Ammon's horn (tissue), 1 donor: ENCODE results near the gene TXNL4A.
"Not testable (repeated sequence)": the region's sequence is repeated elsewhere in the genome, so short reads cannot be mapped to it uniquely, and the experiment has no call there.

Experiments used
- DNase-seq: peaks from one replicate; pipeline ENCODE4 v3.0.0-alpha.2; 2016; ENCODE audit warnings: low spot score

Gene TXNL4A, protein sequence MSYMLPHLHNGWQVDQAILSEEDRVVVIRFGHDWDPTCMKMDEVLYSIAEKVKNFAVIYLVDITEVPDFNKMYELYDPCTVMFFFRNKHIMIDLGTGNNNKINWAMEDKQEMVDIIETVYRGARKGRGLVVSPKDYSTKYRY

DNA sequence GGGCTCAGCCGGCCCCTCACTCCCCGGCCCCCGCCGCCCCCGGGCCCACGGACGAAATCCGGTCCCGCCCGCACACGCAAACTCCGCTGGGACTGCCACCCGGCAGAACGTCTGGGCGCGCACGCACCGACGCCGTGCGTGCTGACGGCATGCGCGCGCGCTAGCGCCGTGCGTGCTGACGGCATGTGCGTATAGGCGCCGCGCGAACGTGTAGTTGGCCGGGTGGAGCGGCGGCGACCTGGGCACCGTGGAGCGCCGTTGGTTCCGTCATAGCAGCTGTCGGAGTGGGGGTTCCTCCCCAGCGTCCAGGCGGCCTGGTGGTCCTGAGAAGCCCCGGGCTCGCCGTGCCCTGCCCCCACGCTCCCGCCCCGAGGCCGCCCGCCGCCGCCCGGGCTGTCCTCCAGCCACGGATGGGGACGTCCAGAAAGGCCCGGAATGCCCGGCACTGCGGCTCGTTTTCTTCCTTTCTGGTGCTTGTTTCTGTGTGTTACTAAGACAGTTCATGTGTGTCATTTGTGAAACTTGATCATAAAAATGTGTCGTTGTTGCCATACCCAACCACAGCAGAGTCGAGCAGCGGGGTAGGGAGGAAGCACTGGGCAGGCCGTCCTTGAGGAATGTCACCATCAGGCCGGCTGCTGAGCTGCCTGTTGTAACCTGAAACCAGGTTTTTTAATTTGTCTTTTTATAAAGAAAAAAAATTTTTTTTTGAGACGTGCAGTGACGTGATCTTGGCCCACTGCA is at the start of gene TXNL4A:
TXNL4A (minus strand) TSS at position 113 of the 744 bp plus-strand sequence. CDS start 171 bp downstream, outside the sequence.
- peak; percentile 94 for DNase-seq

DNA sequence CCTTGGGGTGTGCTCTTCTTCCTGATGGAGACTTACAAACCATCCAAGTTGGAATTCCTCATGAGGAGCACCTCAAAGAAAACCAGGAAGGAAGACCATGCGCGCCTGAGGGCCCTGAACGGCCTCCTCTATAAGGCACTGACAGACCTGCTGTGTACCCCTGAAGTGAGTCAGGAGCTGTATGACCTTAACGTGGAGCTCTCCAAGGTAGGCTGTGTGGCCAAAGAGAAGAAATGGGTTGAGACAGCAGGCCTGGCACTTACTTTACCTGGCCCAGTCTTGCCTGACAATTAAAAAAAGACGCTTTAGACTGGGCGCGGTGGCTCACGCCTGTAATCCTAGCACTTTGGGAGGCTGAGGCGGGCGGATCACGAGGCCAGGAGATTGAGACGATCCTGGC is 48.9 kb upstream of the TXNL4A start:
- DNase-seq, result no peak

DNA sequence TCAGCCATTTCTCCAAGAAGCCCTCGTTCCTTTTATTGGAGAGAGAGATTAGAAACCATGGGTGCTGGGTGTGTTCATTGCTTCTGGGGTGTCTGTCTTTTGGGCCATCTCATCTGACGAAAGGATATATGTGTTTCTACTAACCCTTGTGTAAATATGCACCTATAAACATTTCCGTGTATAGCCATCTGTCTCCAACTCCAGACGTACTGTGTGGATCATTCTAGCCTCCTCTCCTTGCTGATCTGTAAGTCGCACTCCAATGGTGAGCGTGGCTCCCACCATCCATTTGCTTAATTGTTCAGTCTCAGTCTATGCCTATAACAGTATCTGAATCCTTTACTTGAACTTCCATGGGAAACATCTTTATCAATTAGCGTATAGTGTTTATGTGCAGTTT is 47.6 kb upstream of the TXNL4A start:
- no peak for DNase-seq

DNA sequence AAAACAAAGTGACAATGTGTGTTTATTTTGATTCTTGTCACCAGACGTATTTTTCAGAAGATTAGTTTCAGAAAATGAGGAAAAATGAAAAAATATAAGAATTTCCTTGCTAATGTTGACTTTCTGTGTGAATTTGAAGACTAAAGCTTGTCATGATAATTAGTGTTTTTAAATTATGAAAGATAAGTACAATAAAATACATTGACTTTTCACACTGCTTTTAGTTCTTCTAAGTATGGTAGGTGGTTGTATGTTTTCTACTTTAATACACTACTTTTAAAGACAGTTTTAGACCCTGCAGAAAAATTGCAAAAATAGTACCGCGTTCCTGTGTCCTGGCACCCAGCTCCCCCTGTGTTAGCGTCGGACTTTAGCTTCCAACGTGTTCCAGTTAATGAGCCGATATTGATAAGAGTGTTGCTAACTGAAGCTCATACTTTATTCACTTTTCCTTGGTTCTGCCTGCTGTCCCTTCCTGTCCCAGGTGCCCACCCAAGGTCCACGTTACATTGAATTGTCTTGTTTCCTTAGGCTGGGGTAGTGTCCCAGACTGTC is 46.6 kb upstream of the TXNL4A start:
- no peak for DNase-seq

DNA sequence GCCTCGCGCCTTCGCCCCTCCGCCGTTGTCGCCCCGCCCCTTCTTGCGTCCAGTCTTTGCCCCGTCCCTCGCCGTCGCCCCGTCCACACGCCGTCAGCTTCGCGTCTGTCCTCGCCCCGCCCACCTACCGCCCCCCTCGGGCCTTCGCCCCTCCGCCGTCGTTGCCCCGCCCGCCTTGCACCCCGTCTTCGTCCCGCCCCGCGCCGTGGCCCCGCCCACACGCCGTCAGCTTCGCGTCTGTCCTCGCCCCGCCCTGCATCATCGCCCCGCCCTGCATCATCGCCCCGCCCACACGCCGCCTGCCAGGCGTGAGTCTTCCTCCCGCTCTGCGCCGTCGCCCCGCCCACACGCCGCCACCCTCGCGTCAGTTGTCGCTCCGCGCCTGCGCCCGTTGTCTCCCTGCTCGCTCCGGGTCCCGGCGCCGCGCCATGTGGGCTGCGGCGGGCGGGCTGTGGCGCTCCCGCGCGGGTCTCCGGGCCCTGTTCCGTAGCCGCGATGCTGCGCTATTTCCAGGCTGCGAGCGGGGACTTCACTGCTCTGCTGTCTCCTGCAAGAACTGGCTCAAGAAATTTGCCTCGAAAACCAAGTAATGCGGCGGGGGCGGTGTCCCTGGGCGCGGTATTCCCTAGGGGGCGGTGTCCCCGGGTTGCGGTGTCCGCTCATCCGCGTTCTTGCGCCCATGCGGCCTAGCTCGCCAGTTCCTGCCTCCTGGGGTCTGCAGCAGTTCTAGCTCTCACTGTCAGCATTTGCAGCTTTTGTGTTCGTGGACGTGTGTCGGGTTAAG is 45.9 kb upstream of the TXNL4A start, which contains the start of gene RBFA:
RBFA (plus strand) TSS at position 367 of the 784 bp plus-strand sequence; CDS start at position 429, 62 bp downstream.
- DNase-seq, result peak; percentile 100

DNA sequence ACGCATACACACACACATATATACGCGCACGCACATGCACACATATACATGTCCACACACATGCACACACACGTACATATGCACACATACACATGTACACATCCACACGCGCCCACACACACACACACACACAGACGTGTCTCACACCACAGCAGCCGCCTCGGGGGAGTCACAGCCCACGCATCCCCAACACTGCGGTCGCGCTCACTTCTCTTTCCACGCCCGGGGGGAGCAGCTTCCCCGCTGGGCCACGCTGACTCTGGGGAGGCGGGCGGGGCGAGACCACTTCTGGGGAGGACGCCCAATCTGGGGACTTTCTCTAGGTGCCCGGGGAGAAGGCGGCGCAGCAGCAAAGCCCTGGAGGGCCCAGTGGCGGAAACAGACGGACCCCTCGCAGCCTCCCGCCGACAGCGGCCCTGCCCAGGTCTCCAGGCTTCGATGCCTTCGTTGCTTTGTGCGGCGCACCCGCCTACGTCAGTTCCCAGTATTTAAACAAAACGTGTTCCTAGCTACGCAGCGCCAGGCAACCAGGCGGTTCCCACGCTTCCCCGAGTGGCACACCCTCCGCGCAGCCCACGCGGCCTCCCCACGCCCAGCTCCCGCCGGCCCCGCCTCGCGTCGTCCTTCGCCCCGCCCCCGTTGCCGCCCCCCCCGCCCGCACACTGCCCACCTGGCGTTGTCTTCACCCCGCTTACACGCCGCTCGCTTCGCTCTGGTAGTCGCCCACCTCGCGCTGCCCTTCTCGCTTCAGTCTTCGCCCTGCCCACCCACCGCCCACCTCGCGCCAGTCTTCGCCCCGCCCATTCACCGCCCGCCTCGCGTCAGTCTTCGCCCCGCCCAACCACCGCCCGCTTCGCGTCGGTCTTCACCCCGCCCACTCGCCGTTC is 45.1 kb upstream of the TXNL4A start:
- peak; percentile 64 for DNase-seq

DNA sequence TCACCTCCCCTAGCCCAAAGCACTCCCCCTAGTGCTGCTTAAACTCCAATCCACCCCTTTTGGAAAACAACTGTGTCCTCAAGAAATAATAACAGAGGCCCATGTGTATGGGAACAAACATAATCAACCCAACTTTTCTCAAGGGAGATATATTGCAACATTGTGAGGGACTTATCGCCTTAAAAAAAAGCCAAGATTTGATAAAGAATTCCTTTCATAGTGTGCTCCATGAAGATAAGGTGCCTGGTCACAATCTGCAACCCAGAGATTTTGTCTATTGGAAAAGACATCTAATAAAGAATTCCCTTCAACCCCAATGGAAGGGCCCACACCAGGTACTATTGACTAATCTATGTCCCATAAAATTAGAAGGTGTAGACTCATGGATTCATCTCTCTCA is 41.3 kb upstream of the TXNL4A start:
- DNase-seq, result no peak

DNA sequence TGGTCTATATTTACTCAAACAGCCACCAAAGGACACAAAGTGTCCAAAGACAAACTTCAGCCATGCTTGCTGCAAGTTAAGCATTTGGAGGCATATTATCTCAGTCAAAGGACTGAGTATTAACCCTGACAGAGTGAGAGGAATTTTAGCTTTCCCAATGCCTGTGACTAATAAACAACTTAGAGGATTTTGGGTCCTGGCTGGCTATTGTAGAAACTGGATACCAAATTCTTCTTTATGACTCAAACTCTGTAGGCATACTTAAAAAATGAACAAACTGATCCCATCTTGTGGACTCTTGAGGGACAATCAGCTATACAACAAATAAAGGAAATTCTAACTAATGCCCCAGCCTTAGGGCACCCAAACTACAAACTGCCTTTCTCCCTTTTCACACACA is 39.4 kb upstream of the TXNL4A start:
- DNase-seq, result not testable (repeated sequence)

DNA sequence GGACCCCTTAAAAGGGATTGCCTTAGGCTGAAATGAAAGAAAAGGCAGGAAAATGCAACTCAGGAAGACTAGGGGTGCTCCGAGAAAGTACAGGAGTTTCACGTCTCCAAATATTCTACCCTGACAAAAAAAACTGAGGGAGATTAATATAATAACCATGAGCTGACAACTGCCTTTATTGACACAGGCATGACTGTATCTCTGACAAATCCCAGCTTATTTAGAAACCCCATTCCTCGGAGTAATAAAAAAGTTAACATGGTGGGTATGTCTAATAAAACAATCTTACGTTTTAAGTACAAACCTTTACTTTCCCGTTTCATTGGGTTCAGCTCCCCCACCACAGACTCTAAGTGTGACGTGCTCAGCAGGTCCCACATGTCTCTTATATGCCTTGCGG is 38.0 kb upstream of the TXNL4A start:
- DNase-seq, result no peak

DNA sequence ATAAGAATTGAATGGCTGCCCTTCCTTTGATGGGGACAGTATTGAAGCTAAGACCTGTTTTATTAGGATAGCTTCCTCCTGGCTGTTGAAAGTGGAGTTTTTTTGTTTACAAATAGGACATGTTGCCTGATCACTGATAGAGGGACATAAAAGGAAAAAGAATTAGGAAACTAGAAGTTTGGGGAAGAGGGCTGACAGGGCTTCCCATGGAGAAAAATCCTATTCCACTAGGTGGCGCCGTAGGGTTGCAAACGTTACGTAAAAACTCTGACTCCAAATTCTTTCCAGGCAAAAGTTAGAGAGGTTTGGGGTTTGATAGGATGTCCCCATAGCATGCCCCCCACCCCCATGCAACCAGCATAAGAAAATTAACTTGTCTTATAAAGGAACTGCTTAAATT is 34.8 kb upstream of the TXNL4A start:
- DNase-seq, result no peak

DNA sequence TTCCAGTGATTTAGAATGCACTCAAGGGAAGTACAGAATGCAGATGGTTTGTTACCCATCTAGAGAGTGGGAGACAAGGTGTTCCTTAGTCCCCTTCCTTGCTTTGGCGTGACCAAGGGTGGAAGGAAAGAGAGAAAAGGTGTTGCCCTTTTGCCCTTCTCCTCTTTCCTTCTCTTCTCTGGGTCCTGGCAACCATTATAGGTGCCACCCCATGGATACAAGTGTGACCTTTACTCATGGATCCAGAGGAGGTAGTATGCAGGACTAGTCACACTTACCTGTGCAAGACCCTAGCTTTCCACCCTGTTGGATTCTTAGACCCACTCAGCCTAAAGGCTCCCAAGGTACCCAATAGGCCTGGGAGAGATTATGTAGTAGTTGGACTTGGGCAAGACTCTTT is 34.2 kb upstream of the TXNL4A start:
- DNase-seq, result no peak

DNA sequence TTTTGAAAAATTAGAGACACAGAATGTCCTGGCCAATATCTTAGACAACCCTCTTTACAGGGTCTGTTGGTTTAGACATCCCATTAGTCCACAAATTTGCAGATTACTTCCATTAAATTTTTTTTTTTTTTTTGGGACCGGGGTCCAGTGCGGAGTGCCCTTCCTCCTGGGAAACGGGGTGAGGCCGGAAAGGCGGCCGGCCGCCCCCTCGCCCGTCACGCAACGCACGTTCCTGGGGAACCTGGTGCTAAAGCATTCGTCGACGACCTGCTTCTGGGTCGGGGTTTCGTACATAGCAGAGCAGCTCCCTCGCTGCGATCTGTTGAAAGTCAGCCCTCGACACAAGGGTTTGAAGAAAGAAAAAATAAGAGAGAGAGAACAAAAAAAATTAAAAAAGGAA is 24.4 kb upstream of the TXNL4A start:
- DNase-seq, result no peak

DNA sequence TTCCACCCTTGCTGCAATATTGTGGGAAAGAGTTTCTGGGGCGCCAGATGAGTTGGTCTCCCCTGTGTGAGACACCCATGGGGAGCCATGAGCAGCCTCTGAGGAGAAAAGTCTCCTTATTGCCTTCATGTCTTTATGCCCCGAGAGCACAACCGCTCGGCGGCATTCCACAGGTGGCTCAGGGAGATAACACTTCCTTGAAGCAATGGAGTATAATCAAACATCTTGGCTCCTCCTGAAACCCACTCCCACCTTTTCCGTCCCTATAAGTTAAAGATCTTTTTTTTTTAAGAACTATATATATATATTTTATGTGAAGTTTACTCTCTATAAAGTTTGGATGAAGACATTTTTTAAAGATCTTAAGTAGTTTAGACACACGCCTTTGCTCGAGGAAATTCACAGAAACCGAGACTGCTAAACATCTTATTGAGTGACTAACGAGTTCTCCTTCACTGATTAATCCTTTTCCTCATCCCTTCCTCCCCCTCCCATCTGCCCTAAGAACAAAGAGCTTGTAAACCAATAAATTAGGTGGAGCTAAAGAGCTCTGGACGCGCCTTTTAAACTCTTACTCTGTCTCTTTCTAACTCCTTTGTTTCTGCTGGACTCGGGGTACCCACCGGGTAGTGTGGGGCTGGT is 23.3 kb upstream of the TXNL4A start:
- not testable (repeated sequence) for DNase-seq

DNA sequence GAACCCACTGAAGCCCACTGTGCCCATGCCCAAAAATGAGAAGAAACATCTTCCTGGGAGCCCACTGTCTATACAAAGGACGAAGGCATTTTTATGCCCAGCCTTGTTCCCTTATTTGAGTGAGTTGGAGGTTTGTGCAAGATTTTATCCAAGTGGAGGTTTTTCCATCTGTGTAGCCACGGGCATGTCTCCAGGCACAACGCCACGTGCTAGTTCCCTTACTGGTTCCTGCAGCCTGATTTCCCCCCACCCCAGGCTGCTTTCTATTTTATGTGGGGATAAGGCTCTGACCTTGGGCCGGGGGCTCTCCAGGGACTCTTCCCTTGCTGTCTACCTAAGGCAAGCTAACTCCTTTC is 22.2 kb upstream of the TXNL4A start:
- no peak for DNase-seq

DNA sequence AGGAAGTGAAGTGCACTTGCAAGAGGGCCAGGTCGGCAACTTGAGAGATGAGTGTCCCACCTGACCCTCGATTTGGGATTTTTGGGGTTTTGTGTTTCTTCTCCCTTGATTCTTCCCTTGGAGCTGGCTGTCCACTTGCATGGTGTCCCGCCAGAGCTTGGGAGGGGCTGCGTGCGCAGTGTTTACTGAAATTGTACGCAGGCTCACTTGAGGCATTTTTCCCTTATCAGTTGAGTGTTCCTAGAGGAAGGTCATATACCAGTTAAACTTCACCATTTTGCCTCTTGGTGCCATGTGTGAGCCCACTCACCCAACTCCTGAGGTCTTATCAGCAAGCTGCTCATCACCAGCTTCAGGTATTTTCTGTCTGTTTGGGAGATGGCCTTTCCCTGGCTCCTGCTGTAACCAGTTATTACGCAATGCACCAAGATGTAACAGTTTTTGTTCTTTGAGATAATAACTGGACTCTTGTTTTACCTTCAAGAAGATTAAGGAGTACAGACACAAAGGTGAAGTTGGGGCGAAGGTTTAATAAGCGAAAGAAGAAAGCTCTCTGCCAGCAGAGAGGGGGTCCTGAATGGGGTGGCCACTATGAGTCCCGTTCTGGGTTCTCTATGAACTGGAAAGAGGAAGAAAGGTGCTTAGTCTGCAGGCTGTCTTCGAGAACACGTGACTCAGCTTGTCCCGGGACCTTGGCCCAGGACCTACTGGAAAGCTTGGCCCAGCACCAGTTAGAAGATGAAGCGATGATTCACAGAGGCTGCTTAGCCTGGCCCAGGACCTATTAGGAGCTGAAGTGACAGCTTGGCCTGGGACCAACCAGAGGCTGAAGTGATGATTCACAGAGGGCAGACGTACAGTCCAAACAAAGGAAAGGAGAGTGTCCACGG is 21.5 kb upstream of the TXNL4A start:
- DNase-seq, result peak; percentile 27

DNA sequence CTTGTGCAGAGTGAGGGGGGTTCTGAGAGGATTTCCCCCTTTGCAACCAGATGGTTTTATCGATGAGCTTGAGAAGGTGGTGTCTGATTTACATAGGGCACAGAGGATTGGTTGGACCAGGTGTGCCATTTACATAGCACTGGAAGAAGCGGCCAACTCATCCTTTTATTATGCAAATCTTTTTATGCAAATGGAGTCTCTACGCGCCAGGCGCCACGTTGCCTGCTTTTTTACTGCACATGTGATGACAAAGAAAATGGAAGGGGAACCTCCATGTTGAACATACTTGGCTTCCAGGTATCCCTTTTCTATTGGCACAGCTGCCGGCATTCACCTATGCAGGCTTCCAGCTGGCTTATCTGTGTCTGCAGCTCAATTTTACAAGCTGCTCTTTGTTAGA is 18.4 kb upstream of the TXNL4A start:
- DNase-seq, result no peak

DNA sequence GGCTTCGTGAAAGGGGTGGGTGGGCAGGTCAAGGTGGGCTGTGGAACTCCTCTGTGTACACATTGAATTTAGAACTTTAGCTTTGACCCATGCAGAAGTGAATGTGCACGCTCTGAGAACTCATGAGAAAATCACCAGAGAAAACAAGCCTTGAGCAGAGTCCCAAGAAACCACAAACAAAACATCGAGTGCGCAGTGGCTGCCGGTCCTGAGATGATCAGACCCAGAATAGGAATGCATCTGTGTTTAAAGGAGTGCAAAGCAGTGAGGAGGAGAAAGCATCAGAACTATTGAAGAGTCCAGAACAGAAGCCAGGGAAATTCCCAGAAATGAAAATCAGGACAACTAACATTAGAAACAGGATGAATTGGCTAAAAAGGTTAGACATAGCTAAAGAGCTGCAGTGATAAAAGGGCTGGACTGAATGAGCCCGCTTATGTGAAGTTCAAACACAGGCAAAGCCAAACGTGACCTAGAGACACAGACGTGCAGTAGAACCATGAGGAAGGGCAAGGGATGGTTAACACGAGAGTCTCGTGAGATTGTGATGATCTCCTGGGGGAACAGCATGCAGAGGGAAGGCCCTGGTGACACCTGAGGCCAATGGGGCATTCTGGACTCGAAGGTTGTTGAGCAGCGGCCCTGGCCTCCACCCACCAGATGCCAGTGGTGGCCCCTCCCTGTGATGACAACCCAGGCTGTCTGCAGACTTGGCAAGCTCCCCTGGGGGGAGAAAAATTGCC is 16.4 kb upstream of the TXNL4A start:
- DNase-seq, result no peak

DNA sequence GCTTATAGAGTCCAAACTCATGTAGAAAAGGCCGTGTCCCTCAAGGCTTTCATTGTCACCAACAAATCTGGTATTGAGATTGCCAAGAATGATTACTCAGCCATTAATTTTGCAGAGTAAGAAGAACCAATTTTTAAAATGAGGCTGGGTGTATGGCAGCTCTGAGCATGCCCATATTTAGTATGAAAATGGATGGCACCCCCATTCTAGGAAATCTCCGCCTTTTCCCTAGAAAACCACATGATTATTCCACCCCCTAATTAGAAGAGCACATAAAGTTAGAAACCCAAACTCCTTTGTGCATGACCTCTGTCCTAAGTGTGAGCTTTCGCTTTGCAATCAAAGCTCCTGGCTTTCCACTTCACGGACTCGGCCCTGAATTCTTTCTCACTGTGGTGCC is 14.1 kb upstream of the TXNL4A start:
- no peak for DNase-seq

DNA sequence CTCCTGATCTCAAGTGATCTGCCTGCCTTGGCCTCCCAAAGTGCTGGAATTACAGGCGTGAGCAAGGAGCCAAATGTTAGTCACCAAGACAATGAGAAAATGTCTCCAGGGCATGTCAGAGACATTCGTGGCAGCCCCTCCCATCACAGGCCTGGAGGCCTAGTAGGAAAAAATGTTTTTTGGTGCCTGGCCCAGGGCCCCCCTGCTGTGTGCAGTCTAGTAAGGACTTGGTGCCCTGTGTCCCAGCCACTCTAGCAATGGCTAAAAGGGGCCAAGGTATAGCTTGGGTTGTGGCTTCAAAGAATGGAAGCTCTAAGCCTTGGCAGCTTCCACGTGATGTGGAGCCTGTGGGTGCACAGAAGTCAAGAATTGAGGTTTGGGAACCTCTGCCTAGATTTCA is 12.5 kb upstream of the TXNL4A start:
- DNase-seq, result no peak

DNA sequence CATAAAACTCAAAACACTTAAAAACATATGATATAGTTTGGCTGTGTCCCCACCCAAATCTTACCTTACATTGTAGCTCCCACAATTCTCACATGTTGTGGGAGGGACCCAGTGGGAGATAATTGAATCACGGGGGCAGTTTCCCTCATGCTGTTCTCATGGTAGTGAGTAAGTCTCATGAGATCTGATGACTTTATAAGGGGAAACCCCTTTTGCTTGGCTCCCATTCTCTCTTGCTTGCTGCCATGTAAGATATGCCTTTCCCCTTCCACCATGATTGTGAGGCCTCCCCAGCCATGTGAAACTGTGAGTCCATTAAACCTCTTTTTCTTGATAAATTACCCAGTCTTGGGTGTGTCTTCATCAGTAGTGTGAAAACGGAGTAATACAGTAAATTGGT is 11.3 kb upstream of the TXNL4A start:
- DNase-seq, result not testable (repeated sequence)
